ENCODE results near the gene PCBP3. TPM values are rescaled to one million over a fixed set of nuclear protein-coding genes. Genes with fewer than 3 reads are reported as not detected.

Gene PCBP3
- total RNA-seq, 1 donor, result 1.1 TPM

- H3K79me2 ChIP-seq (ENCODE audit: insufficient read depth, low read length), result no peaks in the 10 kb centered on the region
- H3K36me3 ChIP-seq (ENCODE audit: insufficient read depth, low read length), result no peaks in the 10 kb centered on the region
- no peaks in the 10 kb centered on the region for H4K20me1 ChIP-seq (ENCODE audit: insufficient read depth, low read length)
- H3K9me3 ChIP-seq (ENCODE audit: low read depth, low read length), result no peaks in the 10 kb centered on the region
- H2AFZ ChIP-seq (ENCODE audit: low read length), result no peak overlapping the region
- H3K27me3 ChIP-seq (ENCODE audit: insufficient read depth, low read length), result no peaks in the 10 kb centered on the region
- no peak overlapping the region for H3K27ac ChIP-seq (ENCODE audit: low read depth, low read length)
- H3K4me2 ChIP-seq (ENCODE audit: insufficient read depth, low read length), result no peak overlapping the region
- peak; percentile 75 for DNase-seq (ENCODE audit: insufficient read length, low spot score, missing footprints)
- H3K4me1 ChIP-seq (ENCODE audit: insufficient read depth, low read length), result peaks cover 12% of the 10 kb centered on the region
- no peak overlapping the region for H3K4me3 ChIP-seq (ENCODE audit: insufficient read depth, low read length)
- TF ChIP-seq, protein P1, sequence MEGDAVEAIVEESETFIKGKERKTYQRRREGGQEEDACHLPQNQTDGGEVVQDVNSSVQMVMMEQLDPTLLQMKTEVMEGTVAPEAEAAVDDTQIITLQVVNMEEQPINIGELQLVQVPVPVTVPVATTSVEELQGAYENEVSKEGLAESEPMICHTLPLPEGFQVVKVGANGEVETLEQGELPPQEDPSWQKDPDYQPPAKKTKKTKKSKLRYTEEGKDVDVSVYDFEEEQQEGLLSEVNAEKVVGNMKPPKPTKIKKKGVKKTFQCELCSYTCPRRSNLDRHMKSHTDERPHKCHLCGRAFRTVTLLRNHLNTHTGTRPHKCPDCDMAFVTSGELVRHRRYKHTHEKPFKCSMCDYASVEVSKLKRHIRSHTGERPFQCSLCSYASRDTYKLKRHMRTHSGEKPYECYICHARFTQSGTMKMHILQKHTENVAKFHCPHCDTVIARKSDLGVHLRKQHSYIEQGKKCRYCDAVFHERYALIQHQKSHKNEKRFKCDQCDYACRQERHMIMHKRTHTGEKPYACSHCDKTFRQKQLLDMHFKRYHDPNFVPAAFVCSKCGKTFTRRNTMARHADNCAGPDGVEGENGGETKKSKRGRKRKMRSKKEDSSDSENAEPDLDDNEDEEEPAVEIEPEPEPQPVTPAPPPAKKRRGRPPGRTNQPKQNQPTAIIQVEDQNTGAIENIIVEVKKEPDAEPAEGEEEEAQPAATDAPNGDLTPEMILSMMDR (IDR thresholded peaks at IDR 0.05; ENCODE audit: extremely low read depth, low read depth, low read length), result no peak
Measured at GRCh38 chr21:45963232-45963570, 319.7 kb downstream of the PCBP3 start.

GRCh38 chr21:45964649-45965048, 321.1 kb downstream of the PCBP3 start:
- TF ChIP-seq, protein P1 (IDR thresholded peaks at IDR 0.05; ENCODE audit: extremely low read depth, low read depth, low read length), result no peak
- Histone ChIP-seq H4K20me1 (ENCODE audit: insufficient read depth, low read length) (no peaks in the 10 kb centered on the region), H3K4me3 (ENCODE audit: insufficient read depth, low read length) (no peak overlapping the region), H3K4me1 (ENCODE audit: insufficient read depth, low read length) (no peaks in the 10 kb centered on the region), H3K9me3 (ENCODE audit: low read depth, low read length) (no peaks in the 10 kb centered on the region), H3K79me2 (ENCODE audit: insufficient read depth, low read length) (no peaks in the 10 kb centered on the region), H3K27ac (ENCODE audit: low read depth, low read length) (no peak overlapping the region), H3K27me3 (ENCODE audit: insufficient read depth, low read length) (no peaks in the 10 kb centered on the region), H3K36me3 (ENCODE audit: insufficient read depth, low read length) (no peaks in the 10 kb centered on the region), H3K4me2 (ENCODE audit: insufficient read depth, low read length) (no peak overlapping the region), H2AFZ (ENCODE audit: low read length) (no peak overlapping the region)
- DNase-seq (ENCODE audit: insufficient read length, low spot score, missing footprints), result no peak

DNA sequence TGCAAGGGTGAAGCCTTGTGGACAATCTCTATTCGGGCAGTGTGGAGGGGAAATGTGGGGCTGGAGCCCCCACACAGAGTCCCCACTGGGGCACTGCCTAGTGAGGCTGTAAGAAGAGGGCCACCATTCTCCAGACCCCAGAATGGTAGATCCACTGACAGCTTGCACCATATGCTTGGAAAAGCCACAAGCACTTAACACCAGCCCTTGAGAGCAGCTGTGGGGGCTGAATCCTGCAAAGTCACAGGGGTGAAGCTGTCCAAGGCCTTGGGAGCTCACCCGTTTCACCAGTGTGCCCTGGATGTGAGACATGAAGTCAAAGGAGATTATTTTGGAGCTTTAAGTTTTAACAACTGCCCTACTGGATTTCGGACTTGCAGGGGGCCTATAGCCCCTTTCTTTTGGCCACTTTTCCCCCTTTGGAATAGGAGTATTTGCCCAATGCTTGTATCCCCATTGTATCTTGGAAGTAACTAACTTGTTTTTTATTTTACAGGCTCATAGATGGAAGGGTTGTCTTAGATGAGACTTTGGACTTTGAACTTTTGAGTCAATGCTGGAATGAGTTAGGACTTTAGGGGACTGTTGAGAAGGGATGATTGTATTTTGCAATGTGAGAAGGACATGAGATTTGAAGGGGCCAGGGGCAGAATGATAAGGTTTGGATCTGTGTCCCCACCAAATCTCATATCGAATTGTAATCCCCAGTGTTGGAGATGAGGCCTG, 321.7 kb downstream of the PCBP3 start:
- Histone ChIP-seq H3K27ac (ENCODE audit: low read depth, low read length) (no peak overlapping the region), H4K20me1 (ENCODE audit: insufficient read depth, low read length) (no peaks in the 10 kb centered on the region), H3K9me3 (ENCODE audit: low read depth, low read length) (no peaks in the 10 kb centered on the region), H3K4me2 (ENCODE audit: insufficient read depth, low read length) (no peak overlapping the region), H3K36me3 (ENCODE audit: insufficient read depth, low read length) (no peaks in the 10 kb centered on the region), H3K27me3 (ENCODE audit: insufficient read depth, low read length) (no peaks in the 10 kb centered on the region), H3K4me3 (ENCODE audit: insufficient read depth, low read length) (no peak overlapping the region), H3K79me2 (ENCODE audit: insufficient read depth, low read length) (no peaks in the 10 kb centered on the region), H2AFZ (ENCODE audit: low read length) (no peak overlapping the region), H3K4me1 (ENCODE audit: insufficient read depth, low read length) (no peaks in the 10 kb centered on the region)
- no peak for DNase-seq (ENCODE audit: insufficient read length, low spot score, missing footprints)
- TF ChIP-seq, protein P1 (IDR thresholded peaks at IDR 0.05; ENCODE audit: extremely low read depth, low read depth, low read length), result no peak

GRCh38 chr21:45966791-45967394, 323.4 kb downstream of the PCBP3 start:
- no peak overlapping the region for H3K4me3 ChIP-seq (ENCODE audit: insufficient read depth, low read length)
- no peak overlapping the region for H3K4me2 ChIP-seq (ENCODE audit: insufficient read depth, low read length)
- no peaks in the 10 kb centered on the region for H3K27me3 ChIP-seq (ENCODE audit: insufficient read depth, low read length)
- DNase-seq (ENCODE audit: insufficient read length, low spot score, missing footprints), result peak; percentile 2
- no peaks in the 10 kb centered on the region for H4K20me1 ChIP-seq (ENCODE audit: insufficient read depth, low read length)
- no peaks in the 10 kb centered on the region for H3K79me2 ChIP-seq (ENCODE audit: insufficient read depth, low read length)
- H3K36me3 ChIP-seq (ENCODE audit: insufficient read depth, low read length), result no peaks in the 10 kb centered on the region
- TF ChIP-seq, protein P1 (IDR thresholded peaks at IDR 0.05; ENCODE audit: extremely low read depth, low read depth, low read length), result no peak
- H3K4me1 ChIP-seq (ENCODE audit: insufficient read depth, low read length), result peaks cover 7% of the 10 kb centered on the region
- H3K27ac ChIP-seq (ENCODE audit: low read depth, low read length), result no peak overlapping the region
- no peaks in the 10 kb centered on the region for H3K9me3 ChIP-seq (ENCODE audit: low read depth, low read length)
- H2AFZ ChIP-seq (ENCODE audit: low read length), result no peak overlapping the region
